DMS114 treated with DMSO at 0.1 percent for 48 hours (cell line): ENCODE results near the gene PIP.
"Not testable (repeated sequence)": the region's sequence is repeated elsewhere in the genome, so short reads cannot be mapped to it uniquely, and the experiment has no call there.

Experiments used
- DNase-seq: peaks from one replicate; lab custom pipeline; 2025; ENCODE audit not compliant: unreplicated experiment; lab: John Stamatoyannopoulos, UW

Gene PIP, protein sequence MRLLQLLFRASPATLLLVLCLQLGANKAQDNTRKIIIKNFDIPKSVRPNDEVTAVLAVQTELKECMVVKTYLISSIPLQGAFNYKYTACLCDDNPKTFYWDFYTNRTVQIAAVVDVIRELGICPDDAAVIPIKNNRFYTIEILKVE

DNA sequence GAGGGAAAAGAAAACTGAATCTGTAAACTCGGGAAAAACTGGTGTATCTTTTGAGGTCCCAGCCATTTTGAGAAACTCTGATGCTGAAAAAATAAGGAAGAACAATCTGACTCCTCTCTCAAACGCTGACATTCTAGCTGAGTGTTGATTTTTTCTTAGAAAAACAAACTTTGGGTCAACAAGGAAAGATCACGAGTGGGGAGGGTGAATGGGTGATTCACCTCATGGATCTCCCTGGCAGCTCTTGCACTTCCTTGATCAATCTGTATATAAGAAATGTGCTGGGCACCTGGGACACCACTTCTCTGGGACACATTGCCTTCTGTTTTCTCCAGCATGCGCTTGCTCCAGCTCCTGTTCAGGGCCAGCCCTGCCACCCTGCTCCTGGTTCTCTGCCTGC, at the start of gene PIP:
Gene PIP, plus strand, starts transcription at position 297 of the 400 bp plus-strand sequence. Its CDS starts 40 bp downstream, at position 337.
- DNase-seq = no peak

DNA sequence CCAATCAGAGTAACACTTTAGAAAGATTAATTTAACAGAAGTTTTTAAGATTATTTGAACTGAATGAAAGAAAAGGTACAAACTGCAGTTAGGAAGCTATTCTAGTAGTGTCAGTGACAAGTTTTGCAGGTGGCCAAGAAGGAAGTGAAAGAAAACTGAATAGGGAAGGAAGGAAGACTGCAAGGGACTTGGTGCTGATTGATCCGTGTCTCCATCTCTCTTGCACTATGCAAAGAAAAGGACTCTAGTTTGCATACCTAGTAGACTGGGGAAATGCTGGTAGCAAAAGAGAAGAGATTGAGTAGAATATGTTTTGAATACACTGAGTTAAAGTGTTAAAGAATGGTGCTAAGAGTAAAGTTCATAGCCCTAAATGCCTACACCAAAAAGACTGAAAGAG, 46.8 kb upstream of the PIP start:
- no peak for DNase-seq

DNA sequence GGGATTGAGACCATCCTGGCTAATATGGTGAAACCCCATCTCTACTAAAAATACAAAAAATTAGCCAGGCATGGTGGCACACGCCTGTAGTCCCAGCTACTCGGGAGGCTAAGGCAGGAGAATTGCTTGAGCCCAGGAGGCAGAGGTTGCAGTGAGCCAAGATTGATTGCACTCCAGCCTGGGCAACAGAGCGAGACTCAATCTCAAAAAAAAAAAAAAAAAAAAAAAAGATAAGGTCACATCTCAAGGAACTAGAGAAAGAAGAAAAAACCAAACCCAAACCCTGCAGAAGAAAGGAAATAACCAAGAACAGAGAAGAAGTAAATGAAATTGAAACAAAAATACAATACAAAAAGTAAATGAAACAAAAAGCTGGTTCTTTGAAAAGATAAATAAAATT, 46.3 kb upstream of the PIP start:
- DNase-seq = not testable (repeated sequence)

DNA sequence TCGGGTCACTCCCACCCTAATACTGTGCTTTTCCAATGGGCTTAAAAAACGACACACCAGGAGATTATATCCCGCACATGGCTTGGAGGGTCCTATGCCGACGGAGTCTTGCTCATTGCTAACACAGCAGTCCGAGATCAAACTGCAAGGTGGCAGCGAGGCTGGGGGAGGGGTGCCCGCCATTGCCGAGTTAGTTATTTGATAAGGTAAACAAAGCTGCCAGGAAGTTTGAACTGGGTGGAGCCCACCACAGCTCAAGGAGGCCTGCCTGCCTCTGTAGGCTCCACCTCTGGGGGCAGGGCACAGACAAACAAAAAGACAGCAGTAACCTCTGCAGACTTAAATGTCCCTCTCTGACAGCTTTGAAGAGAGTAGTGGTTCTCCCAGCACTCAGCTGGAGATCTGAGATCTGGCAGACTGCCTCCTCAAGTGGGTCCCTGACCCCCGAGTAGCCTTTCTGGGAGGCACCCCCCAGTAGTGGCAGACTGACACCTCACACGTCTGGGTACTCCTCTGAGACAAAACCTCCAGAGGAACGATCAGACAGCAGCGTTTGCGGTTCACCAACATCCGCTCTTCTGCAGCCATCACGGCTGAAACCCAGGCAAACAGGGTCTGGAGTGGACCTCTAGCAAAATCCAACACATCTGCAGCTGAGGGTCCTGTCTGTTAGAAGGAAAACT, 43.2 kb upstream of the PIP start:
- not testable (repeated sequence) for DNase-seq

DNA sequence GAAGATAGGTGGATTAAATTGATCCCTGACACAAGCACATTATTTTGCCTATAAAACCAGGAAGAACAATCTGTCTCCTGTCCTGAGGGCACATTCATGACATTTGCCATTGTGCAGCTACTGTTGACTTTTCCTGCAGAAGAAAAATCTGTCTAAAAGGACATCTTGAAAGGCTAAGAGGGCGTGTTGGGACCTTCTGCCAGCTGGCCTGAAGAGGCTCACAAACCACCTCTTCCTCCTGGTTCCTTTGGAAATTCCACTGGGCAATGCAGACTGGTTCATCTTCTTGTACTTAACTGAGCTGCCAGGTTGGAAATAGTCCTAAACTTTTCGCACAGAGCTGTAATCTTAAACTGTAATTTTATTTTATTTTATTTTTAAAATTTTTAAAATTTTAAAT, 35.7 kb upstream of the PIP start:
- no peak for DNase-seq

DNA sequence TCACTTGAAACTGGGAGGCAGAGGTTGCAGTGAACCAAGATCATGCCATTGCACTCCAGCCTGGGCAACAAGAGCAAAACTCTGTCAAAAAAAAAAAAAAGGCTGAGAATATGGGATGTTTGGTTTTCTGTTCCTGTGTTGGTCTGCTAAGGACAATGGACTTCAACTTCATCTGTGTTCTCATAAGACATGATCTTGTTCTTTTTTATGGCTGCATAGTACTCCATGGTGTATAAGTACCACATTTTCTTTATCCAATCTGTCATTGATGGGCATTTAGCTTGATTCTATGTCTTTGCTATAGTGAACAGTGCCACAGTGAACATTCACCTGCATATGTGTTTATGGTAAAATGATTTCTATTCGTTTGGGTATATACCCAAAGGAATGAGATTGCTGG, 32.3 kb upstream of the PIP start:
- DNase-seq = not testable (repeated sequence)

DNA sequence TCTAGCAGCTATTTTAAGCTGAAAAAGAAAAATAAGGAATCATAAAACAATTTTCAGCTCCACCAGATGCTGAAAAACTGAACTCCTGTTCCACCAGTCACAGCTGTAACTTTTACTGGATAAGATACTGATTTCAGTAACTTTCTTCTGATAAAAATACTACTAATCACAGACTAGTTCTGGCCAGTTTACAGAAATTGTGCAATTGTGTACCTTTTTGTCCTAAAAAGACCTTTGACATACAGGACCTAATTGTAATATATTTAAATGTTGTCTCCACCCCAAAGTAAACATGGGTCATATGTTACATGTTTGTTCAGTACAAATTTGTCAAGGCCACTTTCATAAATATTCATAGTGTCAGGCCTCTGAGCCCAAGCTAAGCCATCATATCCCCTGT, 27.1 kb upstream of the PIP start:
- no peak for DNase-seq

DNA sequence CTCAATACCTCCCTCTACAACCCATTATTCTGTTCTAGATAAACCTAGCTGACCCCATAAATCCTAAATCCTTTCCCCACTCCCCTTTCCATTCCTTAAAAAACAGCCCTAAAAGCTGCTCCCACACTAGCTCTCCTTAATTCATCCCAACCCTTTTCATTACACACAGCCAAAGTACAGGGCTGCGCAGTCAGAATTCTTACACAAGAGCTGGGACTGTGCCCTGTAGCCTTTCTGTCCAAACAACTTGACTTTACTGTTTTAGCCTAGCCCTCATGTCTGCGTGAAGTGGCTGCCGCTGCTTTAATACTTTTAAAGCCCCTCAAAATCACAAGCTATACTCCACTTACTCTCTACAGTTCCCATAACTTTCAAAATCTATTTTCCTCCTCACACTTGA, 23.9 kb upstream of the PIP start:
- DNase-seq = not testable (repeated sequence)

DNA sequence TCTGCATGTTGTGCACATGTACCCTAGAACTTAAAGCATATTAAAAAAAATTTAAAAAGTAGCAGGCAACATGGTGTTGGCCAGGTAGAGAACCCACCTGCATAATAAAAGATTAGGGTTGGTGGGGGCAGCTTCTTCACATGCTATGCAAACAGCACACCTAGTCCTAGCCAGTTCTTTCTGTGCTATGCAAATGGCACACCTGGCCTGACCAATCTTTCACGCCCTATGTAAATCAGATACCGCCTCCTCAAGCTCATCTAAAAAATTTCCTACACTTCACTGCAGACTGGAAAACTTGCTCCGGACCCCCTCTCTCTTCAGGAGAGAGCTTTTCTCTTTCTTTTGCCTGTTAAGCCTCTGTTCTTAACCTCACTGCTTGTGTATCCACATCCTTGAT, 14.5 kb upstream of the PIP start:
- DNase-seq = no peak

DNA sequence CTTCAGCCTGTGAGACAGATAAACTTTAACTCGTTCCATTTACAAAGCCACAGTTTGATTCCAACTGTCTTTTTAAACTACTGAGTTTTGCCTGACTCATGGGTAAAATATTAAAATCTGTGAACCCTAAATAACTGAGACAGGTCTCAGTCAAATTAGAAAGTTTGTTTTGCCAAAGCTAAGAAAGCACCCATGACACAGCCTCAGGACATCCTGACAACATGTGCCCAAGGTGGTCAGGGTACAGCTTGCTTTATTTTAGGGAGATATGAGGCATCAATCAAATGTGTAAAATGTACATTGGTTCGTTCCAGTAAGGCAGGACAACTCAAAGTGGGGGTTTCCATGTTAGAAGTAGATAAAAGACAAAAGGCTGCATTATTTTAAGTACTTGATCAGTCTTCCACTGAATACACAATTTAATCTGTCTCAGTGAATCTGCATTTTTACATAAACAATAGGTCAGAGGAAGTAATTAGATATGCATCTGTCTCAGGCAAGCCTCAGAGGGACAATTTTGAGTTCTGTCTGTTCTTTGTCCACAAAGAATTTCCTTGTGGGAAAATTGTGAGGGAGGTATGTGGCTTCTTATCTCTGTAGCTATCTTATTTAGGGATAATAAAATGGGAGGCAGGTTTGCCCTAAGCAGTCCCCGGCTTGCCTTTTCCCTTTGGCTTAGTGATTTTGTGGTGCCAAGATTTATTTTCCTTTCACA, 11.0 kb upstream of the PIP start:
- no peak for DNase-seq

DNA sequence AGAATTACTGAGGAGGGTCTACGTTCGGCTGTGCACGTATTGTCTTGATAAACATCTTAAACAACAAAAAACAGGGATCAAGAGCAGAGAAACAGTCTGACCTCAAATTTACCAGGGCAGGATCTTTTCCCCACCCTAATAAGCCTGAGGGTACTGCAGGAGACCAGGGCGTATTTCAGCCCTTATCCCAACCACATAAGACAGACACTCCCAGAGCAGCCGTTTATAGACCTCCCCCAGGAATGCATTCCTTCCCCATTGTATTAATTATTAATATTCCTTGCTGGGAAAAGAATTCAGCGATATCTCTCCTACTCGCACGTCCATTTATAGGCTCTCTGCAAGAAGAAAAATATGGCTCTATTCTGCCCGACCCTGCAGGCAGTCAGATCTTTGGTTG, 8.6 kb upstream of the PIP start:
- not testable (repeated sequence) for DNase-seq

DNA sequence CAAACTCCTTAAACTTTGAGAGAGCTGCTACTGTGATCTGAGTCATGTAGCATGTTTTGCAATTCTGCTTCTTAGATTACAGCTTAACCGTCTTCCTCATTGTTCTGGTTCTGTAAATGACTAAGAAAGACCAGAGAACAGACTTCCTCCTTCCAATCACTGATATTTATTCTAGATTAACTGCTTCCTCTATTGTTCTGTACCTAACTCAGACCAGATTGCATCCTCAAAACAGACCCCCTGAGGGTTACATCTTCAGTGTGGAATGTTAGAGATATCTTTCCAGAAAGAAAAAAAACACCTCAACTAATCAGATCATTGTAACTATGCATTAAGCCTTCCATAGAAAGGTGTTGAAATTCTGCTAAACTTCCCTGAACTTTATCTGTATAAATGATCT, 5.7 kb upstream of the PIP start:
- DNase-seq = no peak

DNA sequence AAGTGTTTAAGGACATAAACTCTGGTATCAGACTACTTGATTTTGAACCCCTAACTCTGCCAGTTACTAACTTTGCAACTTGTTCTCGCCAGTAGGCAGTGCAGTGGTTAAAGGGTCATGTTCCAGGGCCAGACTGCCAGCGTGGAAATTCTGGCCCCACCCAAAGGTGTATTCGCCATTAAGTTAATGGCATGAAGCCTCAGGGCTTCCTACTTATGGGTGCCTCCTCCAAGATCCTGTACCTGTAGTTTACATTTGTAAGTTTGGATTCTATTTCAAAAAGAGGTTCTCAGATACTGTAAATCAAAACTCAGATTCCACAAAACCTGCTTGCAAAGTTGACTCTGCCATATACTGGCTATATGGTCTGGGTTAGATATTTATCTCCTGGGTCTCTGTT, 2.8 kb upstream of the PIP start:
- DNase-seq = no peak

DNA sequence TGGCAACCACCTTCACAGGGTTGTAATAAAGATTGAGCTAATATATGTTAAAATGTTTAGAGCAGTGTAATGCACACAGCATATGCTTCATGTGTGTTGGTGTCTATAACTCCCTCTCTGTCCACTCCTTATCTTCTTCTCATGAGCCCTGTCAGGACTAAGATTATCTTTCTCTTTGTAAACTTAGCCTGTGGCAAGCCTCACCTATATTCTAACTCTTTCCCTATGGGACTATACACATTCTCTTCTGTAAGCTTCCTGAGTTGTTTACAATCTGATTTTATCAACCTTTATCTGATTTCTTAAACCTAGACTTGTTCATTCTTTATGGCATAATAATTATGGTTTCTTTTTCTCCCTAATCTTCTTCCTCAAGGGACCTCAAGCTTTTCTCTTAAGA, 2.4 kb upstream of the PIP start:
- DNase-seq = no peak

DNA sequence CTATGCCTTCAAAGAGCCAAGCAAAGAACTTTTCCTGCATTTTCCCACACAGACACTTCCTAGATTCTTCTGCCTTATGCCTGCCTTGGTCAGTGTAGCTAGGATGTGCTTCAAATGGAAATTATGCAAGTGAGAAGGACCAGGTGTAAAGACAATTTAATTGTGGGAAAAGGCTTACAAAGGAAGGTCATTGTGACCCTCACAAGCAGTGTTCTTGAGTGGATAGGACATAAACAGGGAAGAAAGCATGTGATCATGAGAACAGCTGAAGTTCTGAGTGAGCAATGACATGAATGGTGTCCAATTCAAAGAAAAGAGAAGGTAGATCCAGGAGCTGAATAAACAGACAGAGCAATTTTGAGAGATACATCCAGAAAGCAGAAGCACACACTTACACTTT, 1.3 kb upstream of the PIP start:
- no peak for DNase-seq

DNA sequence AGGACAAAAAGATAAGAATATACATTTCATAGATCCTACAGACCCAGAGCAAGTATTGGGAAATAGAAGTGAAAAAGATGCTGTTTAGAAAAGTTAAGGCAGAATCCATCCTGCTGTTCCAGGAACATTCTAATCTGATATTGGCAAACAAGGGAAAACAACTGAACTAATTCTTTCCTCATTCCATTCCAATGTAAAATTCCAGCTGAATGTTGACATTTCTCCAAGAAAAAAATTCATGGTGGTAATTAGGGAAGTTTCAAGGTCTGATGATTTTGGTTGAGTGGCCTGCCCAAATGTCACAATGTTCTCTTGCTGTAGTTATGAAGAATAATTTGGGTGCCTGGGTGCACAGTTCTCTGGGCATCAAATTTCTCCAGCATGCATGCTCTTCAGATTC, 15.2 kb downstream of the PIP start:
- DNase-seq = no peak

DNA sequence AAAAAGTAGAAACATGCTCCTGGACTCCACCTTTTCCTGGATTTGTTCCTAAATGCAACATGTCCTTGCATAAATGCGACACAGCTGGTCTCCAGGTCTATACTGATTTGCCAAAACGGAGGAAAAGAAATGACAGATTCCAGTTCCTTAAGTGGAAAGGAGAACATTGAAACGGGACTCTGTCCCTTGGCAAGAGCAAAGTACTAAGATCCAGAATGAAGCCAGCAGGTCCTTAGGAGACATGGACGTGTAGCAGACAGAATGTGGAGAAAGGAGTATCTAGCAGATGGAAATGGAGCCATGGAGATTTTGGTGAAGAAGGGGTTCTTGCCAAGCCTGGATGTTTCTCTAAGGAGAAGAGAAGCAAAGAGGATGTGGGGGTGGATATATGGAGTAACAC, 16.2 kb downstream of the PIP start:
- DNase-seq = no peak

DNA sequence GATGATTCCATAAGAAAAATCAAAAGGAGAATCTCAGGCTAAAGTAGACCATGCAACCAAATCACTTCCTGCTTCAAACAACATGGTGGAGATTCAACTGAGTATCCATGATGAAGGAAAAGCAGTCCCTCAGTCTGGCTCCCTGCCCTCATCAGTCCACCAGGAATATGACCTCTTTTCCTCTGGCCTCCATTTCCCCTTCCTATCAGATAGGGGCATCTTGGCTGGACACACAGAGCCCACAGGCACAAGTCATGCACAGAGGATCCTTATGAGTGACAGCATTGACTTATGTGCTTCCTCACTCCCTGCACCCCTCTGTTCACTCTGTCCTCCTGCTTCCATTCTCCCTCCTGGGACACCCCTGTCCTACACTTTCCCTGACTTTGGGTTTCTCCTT, 16.8 kb downstream of the PIP start:
- DNase-seq = no peak

DNA sequence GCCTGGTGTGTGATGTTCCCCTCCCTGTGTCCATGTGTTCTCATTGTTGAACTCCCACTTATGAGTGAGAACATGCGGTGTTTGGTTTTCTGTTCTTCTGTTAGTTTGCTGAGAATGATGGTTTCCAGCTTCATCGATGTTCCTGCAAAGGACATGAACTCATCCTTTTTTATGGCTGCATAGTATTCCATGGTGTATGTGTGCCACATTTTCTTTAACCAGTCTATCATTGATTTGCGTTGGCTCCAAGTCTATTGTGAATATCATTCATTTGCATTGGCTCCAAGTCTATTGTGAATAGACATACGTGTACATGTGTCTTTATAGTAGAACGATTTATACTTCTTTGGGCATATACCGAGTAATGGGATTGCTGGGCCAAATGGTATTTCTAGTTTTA, 18.8 kb downstream of the PIP start:
- DNase-seq = not testable (repeated sequence)

DNA sequence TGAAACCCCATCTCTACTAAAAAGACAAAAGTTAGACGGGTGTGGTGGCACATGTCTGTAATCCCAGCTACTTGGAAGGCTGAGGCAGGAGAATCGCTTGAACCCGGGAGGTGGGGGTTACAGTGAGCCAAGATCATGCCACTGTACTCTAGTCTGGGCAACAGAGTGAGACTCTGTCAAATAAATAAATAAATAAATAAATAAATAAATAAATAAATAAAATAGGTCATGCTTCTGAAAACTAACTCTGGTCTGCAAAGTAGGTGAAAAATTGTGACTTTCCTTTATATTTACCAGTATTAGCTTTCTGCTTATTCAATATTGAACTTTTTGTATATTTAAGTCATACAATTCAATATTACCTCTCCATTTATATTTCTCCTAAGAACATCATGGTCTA, 26.7 kb downstream of the PIP start:
- not testable (repeated sequence) for DNase-seq

DNA sequence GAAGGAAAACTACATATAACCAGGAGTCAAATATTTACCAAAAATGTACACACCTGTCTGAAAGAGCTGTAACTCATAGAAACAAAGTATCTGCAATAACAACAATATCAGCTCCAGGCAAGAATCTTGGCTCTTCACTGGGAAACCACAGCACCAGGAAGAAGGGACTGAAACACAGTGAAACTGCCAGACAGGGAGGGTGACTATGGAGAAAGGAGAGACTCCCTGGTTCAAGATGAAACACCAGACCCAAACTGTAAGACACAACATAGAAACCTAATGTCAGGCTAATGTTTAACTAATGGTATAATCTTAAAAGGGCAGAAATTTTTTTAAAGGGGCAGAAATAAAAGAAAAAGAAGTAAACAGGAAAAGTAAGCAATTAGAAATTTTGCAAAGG, 39.8 kb downstream of the PIP start:
- DNase-seq = no peak

DNA sequence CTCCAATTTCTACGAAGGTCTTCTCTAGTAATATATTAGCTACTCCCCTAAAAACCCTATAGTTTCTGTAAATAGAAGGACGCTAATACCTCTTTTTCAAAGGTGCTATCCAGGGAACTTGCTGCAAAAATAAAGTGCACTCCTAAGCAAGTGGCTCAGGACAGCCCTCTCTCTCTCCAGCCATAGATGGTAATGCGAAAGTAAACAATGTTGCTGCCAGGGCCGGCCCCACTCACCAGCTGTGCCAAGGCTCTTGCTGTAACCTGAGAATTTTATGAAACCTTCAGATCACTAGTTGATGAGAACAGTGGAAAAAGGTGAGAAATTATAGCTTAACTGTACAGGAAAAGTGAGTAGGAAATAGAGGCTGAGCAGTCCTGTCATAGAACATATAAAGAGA, 40.5 kb downstream of the PIP start:
- no peak for DNase-seq

DNA sequence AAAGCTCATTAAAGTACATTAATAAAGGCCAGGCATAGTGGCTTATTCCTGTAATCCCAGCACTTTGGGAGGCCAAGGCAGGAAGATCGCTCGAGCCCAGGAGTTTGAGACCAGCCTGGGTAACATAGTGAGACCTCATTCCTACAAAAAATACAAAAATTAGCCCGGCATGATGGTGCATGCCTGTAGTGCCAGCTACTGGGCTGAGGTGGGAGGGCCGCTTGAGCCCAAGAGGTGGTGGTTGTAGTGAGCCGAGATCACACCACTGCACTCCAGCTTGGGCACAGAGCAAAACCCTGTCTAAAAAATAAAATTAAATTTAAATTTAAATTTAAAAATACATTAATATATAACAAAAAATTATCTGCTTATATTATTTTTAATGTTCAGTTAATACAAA, 44.3 kb downstream of the PIP start:
- DNase-seq = no peak
